Dermis blood vessel endothelial cell (primary cell): ENCODE data around the gene TSSK6. TPM values are rescaled to one million over a fixed set of nuclear protein-coding genes. Genes with fewer than 3 reads are reported as not detected.

Experiments
- DNase-seq: peaks from one replicate; pipeline ENCODE4 v3.0.0; 2010
- total RNA-seq: library from RNA; depleted of rRNA; stranded (reverse); fragments of >200 nt; gene quantifications from 2 replicates; pipeline ENCODE4 v1.2.3, GENCODE V29; 2014

The TSSK6 gene
- 0.68 and 1.4 TPM in 2 replicates for total RNA-seq

GRCh38 chr19:19514881-19515641 is at the start of gene TSSK6:
Gene TSSK6, minus strand, starts transcription at chr19:19515548. Its CDS starts 121 bp downstream, at chr19:19515427.
- DNase-seq, result no peak

GRCh38 chr19:19563348-19563848 is 48.0 kb upstream of the TSSK6 start:
- DNase-seq, result no peak

GRCh38 chr19:19562665-19563347 is 47.5 kb upstream of the TSSK6 start:
- no peak for DNase-seq

- no peak for DNase-seq
These were observed 46.8 kb upstream of the TSSK6 start for GRCh38 chr19:19561946-19562664.

- no peak for DNase-seq
These were observed 44.6 kb upstream of the TSSK6 start for GRCh38 chr19:19559931-19560330.

GRCh38 chr19:19558636-19559035 is 43.3 kb upstream of the TSSK6 start:
- DNase-seq, result no peak

GRCh38 chr19:19558055-19558454 is 42.7 kb upstream of the TSSK6 start:
- no peak for DNase-seq

- peak; percentile 57 for DNase-seq
These were observed 39.0 kb upstream of the TSSK6 start for GRCh38 chr19:19554074-19555023.

- no peak for DNase-seq
These were observed 38.3 kb upstream of the TSSK6 start for GRCh38 chr19:19553670-19554069.

- peak; percentile 52 for DNase-seq
These were observed 37.5 kb upstream of the TSSK6 start for GRCh38 chr19:19552798-19553197.

GRCh38 chr19:19551853-19552192 is 36.5 kb upstream of the TSSK6 start:
- no peak for DNase-seq

- no peak for DNase-seq
These were observed 35.9 kb upstream of the TSSK6 start for GRCh38 chr19:19550972-19551852.

- DNase-seq, result no peak
These were observed 35.2 kb upstream of the TSSK6 start for GRCh38 chr19:19550485-19550929.

- no peak for DNase-seq
These were observed 34.6 kb upstream of the TSSK6 start for GRCh38 chr19:19549804-19550464.

GRCh38 chr19:19548915-19549759 is 33.8 kb upstream of the TSSK6 start:
- DNase-seq, result no peak

GRCh38 chr19:19547674-19548336 is 32.5 kb upstream of the TSSK6 start:
- no peak for DNase-seq

- DNase-seq, result no peak
These were observed 31.4 kb upstream of the TSSK6 start for GRCh38 chr19:19546751-19547162.

- no peak for DNase-seq
These were observed 30.4 kb upstream of the TSSK6 start for GRCh38 chr19:19545707-19546106.
